Osteoblast (primary cell): ENCODE results near the gene GRIA3. TPM values are rescaled to one million over a fixed set of nuclear protein-coding genes. Genes with fewer than 3 reads are reported as not detected.

Experiments used
- DNase-seq: peaks from one replicate; pipeline ENCODE4 v3.0.0; 2011; ENCODE audit warnings: low spot score, mixed read lengths; ENCODE audit not compliant: insufficient read length; ENCODE audit errors: missing footprints
- H2AFZ ChIP-seq: 2 replicates; pipeline ENCODE4 v1.6.0; 2011; ENCODE audit warnings: mild to moderate bottlenecking, low read length
- H3K27ac ChIP-seq: 2 replicates; pipeline ENCODE4 v1.5.1; 2011; ENCODE audit warnings: mild to moderate bottlenecking, low read depth, low read length, moderate library complexity
- H3K27me3 ChIP-seq: 2 replicates; pipeline ENCODE4 v1.6.0; 2012; ENCODE audit warnings: mild to moderate bottlenecking, control low read depth, inconsistent platforms, low read length, moderate library complexity; ENCODE audit not compliant: insufficient read depth
- H3K36me3 ChIP-seq: 2 replicates; pipeline ENCODE4 v1.5.1; 2011; ENCODE audit warnings: mild to moderate bottlenecking, low read length, control low read depth, moderate library complexity; ENCODE audit not compliant: insufficient read depth
- H3K4me1 ChIP-seq: 2 replicates; pipeline ENCODE4 v1.5.1; 2011; ENCODE audit warnings: mild to moderate bottlenecking, low read length, control low read depth, moderate library complexity; ENCODE audit not compliant: insufficient read depth
- H3K4me2 ChIP-seq: 2 replicates; pipeline ENCODE4 v1.6.0; 2011; ENCODE audit warnings: mild to moderate bottlenecking, low read length; ENCODE audit not compliant: insufficient read depth
- H3K4me3 ChIP-seq: fragments of 200-600 bp; sonication (generic); 3 replicates; pipeline ENCODE4 v1.5.1; 2012; ENCODE audit warnings: mild to moderate bottlenecking, low read length, inconsistent platforms; ENCODE audit not compliant: insufficient read depth
- H3K79me2 ChIP-seq: 2 replicates; pipeline ENCODE4 v1.6.0; 2012; ENCODE audit warnings: mild to moderate bottlenecking, low read length, control low read depth, inconsistent platforms; ENCODE audit not compliant: insufficient read depth
- H3K9me3 ChIP-seq: 2 replicates; pipeline ENCODE4 v1.5.1; 2011; ENCODE audit warnings: low read depth, low read length, control low read depth
- H4K20me1 ChIP-seq: 2 replicates; pipeline ENCODE4 v1.6.0; 2012; ENCODE audit warnings: mild to moderate bottlenecking, low read length, control low read depth; ENCODE audit not compliant: insufficient read depth
- CTCF ChIP-seq: IDR thresholded peaks from 2 replicates; pipeline ENCODE4 v1.5.1; 2011; ENCODE audit warnings: mild to moderate bottlenecking, low read depth, low read length, moderate library complexity; ENCODE audit errors: extremely low read depth
- total RNA-seq: library from RNA; depleted of rRNA; stranded (reverse); fragments of >200 nt; gene quantifications from 2 replicates; pipeline ENCODE4 v1.2.3, GENCODE V29; 2012

Gene GRIA3
- total RNA-seq, 1 donor, result 3.3 TPM

GRCh38 chrX:123199338-123199737, 15.3 kb downstream of the GRIA3 start:
- TF ChIP-seq CTCF, result no peak
- Histone ChIP-seq H3K4me2 (no peak overlapping the region), H3K79me2 (no peaks in the 10 kb centered on the region), H3K9me3 (no peaks in the 10 kb centered on the region), H3K27ac (no peak overlapping the region), H4K20me1 (no peaks in the 10 kb centered on the region), H3K27me3 (no peaks in the 10 kb centered on the region), H3K4me1 (no peaks in the 10 kb centered on the region), H3K36me3 (no peaks in the 10 kb centered on the region), H2AFZ (no peak overlapping the region), H3K4me3 (no peak overlapping the region)
- DNase-seq, result no peak

- Histone ChIP-seq H3K4me3 (no peak overlapping the region), H4K20me1 (no peaks in the 10 kb centered on the region), H3K27me3 (no peaks in the 10 kb centered on the region), H2AFZ (no peak overlapping the region), H3K4me1 (no peaks in the 10 kb centered on the region), H3K79me2 (no peaks in the 10 kb centered on the region), H3K36me3 (no peaks in the 10 kb centered on the region), H3K4me2 (no peak overlapping the region), H3K9me3 (no peaks in the 10 kb centered on the region), H3K27ac (no peak overlapping the region)
- TF ChIP-seq CTCF, result no peak
- DNase-seq, result no peak
Observed at GRCh38 chrX:123201720-123202119, 17.6 kb downstream of the GRIA3 start.

GRCh38 chrX:123202523-123202922, 18.4 kb downstream of the GRIA3 start:
- H3K4me1 ChIP-seq, result no peaks in the 10 kb centered on the region
- H3K27me3 ChIP-seq, result no peaks in the 10 kb centered on the region
- H3K4me2 ChIP-seq, result no peak overlapping the region
- DNase-seq, result no peak
- H3K27ac ChIP-seq, result no peak overlapping the region
- no peaks in the 10 kb centered on the region for H3K36me3 ChIP-seq
- no peaks in the 10 kb centered on the region for H3K9me3 ChIP-seq
- no peaks in the 10 kb centered on the region for H4K20me1 ChIP-seq
- no peaks in the 10 kb centered on the region for H3K79me2 ChIP-seq
- no peak overlapping the region for H3K4me3 ChIP-seq
- no peak overlapping the region for H2AFZ ChIP-seq
- TF ChIP-seq CTCF, result no peak

GRCh38 chrX:123203772-123204171, 19.7 kb downstream of the GRIA3 start:
- TF ChIP-seq CTCF, result no peak
- no peak for DNase-seq
- no peak overlapping the region for H2AFZ ChIP-seq
- H3K27ac ChIP-seq, result no peak overlapping the region
- no peak overlapping the region for H3K4me2 ChIP-seq
- no peaks in the 10 kb centered on the region for H3K27me3 ChIP-seq
- H3K36me3 ChIP-seq, result no peaks in the 10 kb centered on the region
- no peaks in the 10 kb centered on the region for H3K9me3 ChIP-seq
- H3K79me2 ChIP-seq, result no peaks in the 10 kb centered on the region
- no peak overlapping the region for H3K4me3 ChIP-seq
- H3K4me1 ChIP-seq, result no peaks in the 10 kb centered on the region
- H4K20me1 ChIP-seq, result no peaks in the 10 kb centered on the region
